ENCODE measurements around the gene ICAM1. TPM values are rescaled to one million over a fixed set of nuclear protein-coding genes. Genes with fewer than 3 reads are reported as not detected.

The ICAM1 gene
- total and polyA plus RNA-seq, 10 of the 15 experiments (the other 5 are each of a cell fraction or from before 2014, with no cell fraction given) = 7.6 to 115 (median 60.2) TPM

- TF ChIP-seq MAX (IDR thresholded peaks at IDR 0.05; ENCODE audit: low read depth, low read length) (peak; percentile 99), DPF2 (IDR thresholded peaks at IDR 0.05) (0 out of 2 replicates have a peak, but pooled peaks have one; percentile 30), POU2F2 (IDR thresholded peaks at IDR 0.05; ENCODE audit: borderline replicate concordance, low read depth, low read length) (peak; percentile 48; the same call in 1 of the 3 replicates), PML (IDR thresholded peaks at IDR 0.05; ENCODE audit: low read length) (0 out of 2 replicates have a peak, but pooled peaks have one; percentile 59), MEF2B (IDR thresholded peaks at IDR 0.05; ENCODE audit: partially characterized antibody, poor library complexity, severe bottlenecking) (peak; percentile 27), PAX5 (IDR thresholded peaks at IDR 0.05; ENCODE audit: borderline replicate concordance, low read depth, low read length) (peak; percentile 72; the same call in 1 of the 2 replicates), RELB (IDR thresholded peaks at IDR 0.05; ENCODE audit: low read depth) (peak; percentile 82), YY1 (IDR thresholded peaks at IDR 0.05; ENCODE audit: low read depth, low read length) (peak; percentile 100), SP1 (IDR thresholded peaks at IDR 0.05; ENCODE audit: low read depth, low read length) (no peak), CHD2 (IDR thresholded peaks at IDR 0.05; ENCODE audit: borderline replicate concordance, low read depth, low read length) (0 out of 2 replicates have a peak, but pooled peaks have one; percentile 16), RELA (IDR thresholded peaks at IDR 0.05; ENCODE audit: borderline replicate concordance, partially characterized antibody) (peak; percentile 50), SIN3A (IDR thresholded peaks at IDR 0.05; ENCODE audit: low read depth, low read length) (peak; percentile 98), BCL3 (IDR thresholded peaks at IDR 0.05; ENCODE audit: borderline replicate concordance, insufficient read depth, low read depth, low read length, poor library complexity, severe bottlenecking) (peak; percentile 91), JUNB (IDR thresholded peaks at IDR 0.05) (no peak), HCFC1 (IDR thresholded peaks at IDR 0.05; ENCODE audit: low read length) (peak; percentile 61), ASH2L (IDR thresholded peaks at IDR 0.05; ENCODE audit: borderline replicate concordance, low read depth) (0 out of 2 replicates have a peak, but pooled peaks have one; percentile 55), POLR2AphosphoS2 (IDR thresholded peaks at IDR 0.05; ENCODE audit: low read depth, low read length) (peak; percentile 90; the same call in 1 of the 2 replicates), NR2C1 (IDR thresholded peaks at IDR 0.05) (0 out of 2 replicates have a peak, but pooled peaks have one; percentile 46), MTA3 (IDR thresholded peaks at IDR 0.05; ENCODE audit: borderline replicate concordance, low read length) (peak; percentile 47; the same call in 1 of the 2 replicates)
- TF ChIP-seq, protein P1, sequence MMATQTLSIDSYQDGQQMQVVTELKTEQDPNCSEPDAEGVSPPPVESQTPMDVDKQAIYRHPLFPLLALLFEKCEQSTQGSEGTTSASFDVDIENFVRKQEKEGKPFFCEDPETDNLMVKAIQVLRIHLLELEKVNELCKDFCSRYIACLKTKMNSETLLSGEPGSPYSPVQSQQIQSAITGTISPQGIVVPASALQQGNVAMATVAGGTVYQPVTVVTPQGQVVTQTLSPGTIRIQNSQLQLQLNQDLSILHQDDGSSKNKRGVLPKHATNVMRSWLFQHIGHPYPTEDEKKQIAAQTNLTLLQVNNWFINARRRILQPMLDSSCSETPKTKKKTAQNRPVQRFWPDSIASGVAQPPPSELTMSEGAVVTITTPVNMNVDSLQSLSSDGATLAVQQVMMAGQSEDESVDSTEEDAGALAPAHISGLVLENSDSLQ (IDR thresholded peaks at IDR 0.05) = 0 out of 2 replicates have a peak, but pooled peaks have one; percentile 25
- TF ChIP-seq, protein P2, sequence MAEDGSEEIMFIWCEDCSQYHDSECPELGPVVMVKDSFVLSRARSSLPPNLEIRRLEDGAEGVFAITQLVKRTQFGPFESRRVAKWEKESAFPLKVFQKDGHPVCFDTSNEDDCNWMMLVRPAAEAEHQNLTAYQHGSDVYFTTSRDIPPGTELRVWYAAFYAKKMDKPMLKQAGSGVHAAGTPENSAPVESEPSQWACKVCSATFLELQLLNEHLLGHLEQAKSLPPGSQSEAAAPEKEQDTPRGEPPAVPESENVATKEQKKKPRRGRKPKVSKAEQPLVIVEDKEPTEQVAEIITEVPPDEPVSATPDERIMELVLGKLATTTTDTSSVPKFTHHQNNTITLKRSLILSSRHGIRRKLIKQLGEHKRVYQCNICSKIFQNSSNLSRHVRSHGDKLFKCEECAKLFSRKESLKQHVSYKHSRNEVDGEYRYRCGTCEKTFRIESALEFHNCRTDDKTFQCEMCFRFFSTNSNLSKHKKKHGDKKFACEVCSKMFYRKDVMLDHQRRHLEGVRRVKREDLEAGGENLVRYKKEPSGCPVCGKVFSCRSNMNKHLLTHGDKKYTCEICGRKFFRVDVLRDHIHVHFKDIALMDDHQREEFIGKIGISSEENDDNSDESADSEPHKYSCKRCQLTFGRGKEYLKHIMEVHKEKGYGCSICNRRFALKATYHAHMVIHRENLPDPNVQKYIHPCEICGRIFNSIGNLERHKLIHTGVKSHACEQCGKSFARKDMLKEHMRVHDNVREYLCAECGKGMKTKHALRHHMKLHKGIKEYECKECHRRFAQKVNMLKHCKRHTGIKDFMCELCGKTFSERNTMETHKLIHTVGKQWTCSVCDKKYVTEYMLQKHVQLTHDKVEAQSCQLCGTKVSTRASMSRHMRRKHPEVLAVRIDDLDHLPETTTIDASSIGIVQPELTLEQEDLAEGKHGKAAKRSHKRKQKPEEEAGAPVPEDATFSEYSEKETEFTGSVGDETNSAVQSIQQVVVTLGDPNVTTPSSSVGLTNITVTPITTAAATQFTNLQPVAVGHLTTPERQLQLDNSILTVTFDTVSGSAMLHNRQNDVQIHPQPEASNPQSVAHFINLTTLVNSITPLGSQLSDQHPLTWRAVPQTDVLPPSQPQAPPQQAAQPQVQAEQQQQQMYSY (CRISPR knock-in tag; IDR thresholded peaks at IDR 0.05) = peak; percentile 91
These were observed 44.7 kb downstream of the ICAM1 start, which contains the start of gene FDX2 (continued) for GRCh38 chr19:10315335-10316214.

Measured in GM12878 (cell line).